ENCODE data around the gene JUP.

- TF ChIP-seq CTCF (IDR thresholded peaks at IDR 0.05; ENCODE audit: poor library complexity, severe bottlenecking) = no peak
- TF ChIP-seq TAF1 (IDR thresholded peaks at IDR 0.05; ENCODE audit: low read depth) = no peak
- no peak for TF ChIP-seq POLR2AphosphoS5 (IDR thresholded peaks at IDR 0.05)
- no peak for TF ChIP-seq RAD21 (conservative IDR thresholded peaks at IDR 0.05)
- TF ChIP-seq EZH2 (IDR thresholded peaks at IDR 0.05; ENCODE audit: borderline replicate concordance, insufficient read depth, low read length, poor library complexity, severe bottlenecking) = no peak
- no peak for TF ChIP-seq SMC3 (conservative IDR thresholded peaks at IDR 0.05; ENCODE audit: poor library complexity)
- TF ChIP-seq EP300 (conservative IDR thresholded peaks at IDR 0.05; ENCODE audit: poor library complexity, severe bottlenecking) = no peak
These were observed 74.7 kb downstream of the JUP start, which contains the start of gene GAST for GRCh38 chr17:41711669-41712400.

Measured in neural cell (in vitro differentiated cells).